ENCODE results near the gene RAB1A. TPM values are rescaled to one million over a fixed set of nuclear protein-coding genes. Genes with fewer than 3 reads are reported as not detected.
"Not testable (repeated sequence)": the region's sequence is repeated elsewhere in the genome, so short reads cannot be mapped to it uniquely, and the experiment has no call there.

The RAB1A gene
- polyA plus RNA-seq, 2 donors = 100 to 120 TPM

GRCh38 chr2:65125457-65125856, 4.4 kb downstream of the RAB1A start:
- 55 to 59% methylated on average over 7 of the region's 7 CpGs for WGBS, 2 donors
- not testable (repeated sequence) for H3K4me1 ChIP-seq (ENCODE audit: control insufficient read depth in 2 of 2, insufficient read depth in 2 of 2, low read length in 1 of 2); H3K27ac ChIP-seq (ENCODE audit: low read depth in 2 of 2, low read length in 1 of 2); H3K4me3 ChIP-seq (ENCODE audit: low read depth in 1 of 2, low read length in 2 of 2); H3K9me3 ChIP-seq (ENCODE audit: control insufficient read depth in 2 of 2, insufficient read depth in 1 of 2, low read depth in 1 of 2, low read length in 1 of 2); H3K36me3 ChIP-seq (ENCODE audit: control insufficient read depth in 2 of 2, insufficient read depth in 2 of 2, low read length in 1 of 2); H3K27me3 ChIP-seq (ENCODE audit: control insufficient read depth in 1 of 2, insufficient read depth in 2 of 2, low read length in 2 of 2)

GRCh38 chr2:65122313-65122712, 7.6 kb downstream of the RAB1A start:
- H3K4me1 ChIP-seq (ENCODE audit: control insufficient read depth in 2 of 2, insufficient read depth in 2 of 2, low read length in 1 of 2) = peaks cover 0 to 1% of the 10 kb centered on the region in 2 donors
- WGBS, 2 donors = 81 to 84% methylated on average over 7 of the region's 7 CpGs

GRCh38 chr2:65120990-65121693, 8.8 kb downstream of the RAB1A start:
- 75 to 82% methylated on average over 5 of the region's 5 CpGs for WGBS, 2 donors
- no peaks in the 10 kb centered on the region for H3K4me1 ChIP-seq (ENCODE audit: control insufficient read depth in 2 of 2, insufficient read depth in 2 of 2, low read length in 1 of 2)
- no peak overlapping the region for H3K27ac ChIP-seq (ENCODE audit: low read depth in 2 of 2, low read length in 1 of 2)
- H3K4me3 ChIP-seq (ENCODE audit: low read depth in 1 of 2, low read length in 2 of 2) = no peak overlapping the region
- no peaks in the 10 kb centered on the region for H3K36me3 ChIP-seq (ENCODE audit: control insufficient read depth in 2 of 2, insufficient read depth in 2 of 2, low read length in 1 of 2)
- no peaks in the 10 kb centered on the region for H3K9me3 ChIP-seq (ENCODE audit: control insufficient read depth in 2 of 2, insufficient read depth in 1 of 2, low read depth in 1 of 2, low read length in 1 of 2)
- H3K27me3 ChIP-seq (ENCODE audit: control insufficient read depth in 1 of 2, insufficient read depth in 2 of 2, low read length in 2 of 2) = no peaks in the 10 kb centered on the region

More at GRCh38 chr2:65122313-65122712, 7.6 kb downstream of the RAB1A start:
- Histone ChIP-seq H3K4me3 (ENCODE audit: low read depth in 1 of 2, low read length in 2 of 2) (no peak overlapping the region), H3K9me3 (ENCODE audit: control insufficient read depth in 2 of 2, insufficient read depth in 1 of 2, low read depth in 1 of 2, low read length in 1 of 2) (no peaks in the 10 kb centered on the region), H3K27ac (ENCODE audit: low read depth in 2 of 2, low read length in 1 of 2) (no peak overlapping the region), H3K36me3 (ENCODE audit: control insufficient read depth in 2 of 2, insufficient read depth in 2 of 2, low read length in 1 of 2) (no peaks in the 10 kb centered on the region), H3K27me3 (ENCODE audit: control insufficient read depth in 1 of 2, insufficient read depth in 2 of 2, low read length in 2 of 2) (no peaks in the 10 kb centered on the region)

GRCh38 chr2:65116645-65117044, 13.3 kb downstream of the RAB1A start:
- H3K27ac ChIP-seq (ENCODE audit: low read depth in 2 of 2, low read length in 1 of 2) = no peak overlapping the region
- H3K4me1 ChIP-seq (ENCODE audit: control insufficient read depth in 2 of 2, insufficient read depth in 2 of 2, low read length in 1 of 2) = no peaks in the 10 kb centered on the region
- H3K36me3 ChIP-seq (ENCODE audit: control insufficient read depth in 2 of 2, insufficient read depth in 2 of 2, low read length in 1 of 2) = no peaks in the 10 kb centered on the region
- no peak overlapping the region for H3K4me3 ChIP-seq (ENCODE audit: low read depth in 1 of 2, low read length in 2 of 2)
- no peaks in the 10 kb centered on the region for H3K27me3 ChIP-seq (ENCODE audit: control insufficient read depth in 1 of 2, insufficient read depth in 2 of 2, low read length in 2 of 2)
- no peaks in the 10 kb centered on the region for H3K9me3 ChIP-seq (ENCODE audit: control insufficient read depth in 2 of 2, insufficient read depth in 1 of 2, low read depth in 1 of 2, low read length in 1 of 2)

GRCh38 chr2:65114921-65115320, 15.0 kb downstream of the RAB1A start:
- Histone ChIP-seq H3K9me3 (ENCODE audit: control insufficient read depth in 2 of 2, insufficient read depth in 1 of 2, low read depth in 1 of 2, low read length in 1 of 2) (no peaks in the 10 kb centered on the region), H3K4me1 (ENCODE audit: control insufficient read depth in 2 of 2, insufficient read depth in 2 of 2, low read length in 1 of 2) (no peaks in the 10 kb centered on the region), H3K27ac (ENCODE audit: low read depth in 2 of 2, low read length in 1 of 2) (no peak overlapping the region), H3K4me3 (ENCODE audit: low read depth in 1 of 2, low read length in 2 of 2) (no peak overlapping the region), H3K27me3 (ENCODE audit: control insufficient read depth in 1 of 2, insufficient read depth in 2 of 2, low read length in 2 of 2) (no peaks in the 10 kb centered on the region), H3K36me3 (ENCODE audit: control insufficient read depth in 2 of 2, insufficient read depth in 2 of 2, low read length in 1 of 2) (no peaks in the 10 kb centered on the region)

GRCh38 chr2:65113816-65114215, 16.1 kb downstream of the RAB1A start:
- Histone ChIP-seq H3K4me1 (ENCODE audit: control insufficient read depth in 2 of 2, insufficient read depth in 2 of 2, low read length in 1 of 2) (no peaks in the 10 kb centered on the region), H3K27me3 (ENCODE audit: control insufficient read depth in 1 of 2, insufficient read depth in 2 of 2, low read length in 2 of 2) (no peaks in the 10 kb centered on the region), H3K36me3 (ENCODE audit: control insufficient read depth in 2 of 2, insufficient read depth in 2 of 2, low read length in 1 of 2) (no peaks in the 10 kb centered on the region), H3K9me3 (ENCODE audit: control insufficient read depth in 2 of 2, insufficient read depth in 1 of 2, low read depth in 1 of 2, low read length in 1 of 2) (no peaks in the 10 kb centered on the region), H3K4me3 (ENCODE audit: low read depth in 1 of 2, low read length in 2 of 2) (no peak overlapping the region), H3K27ac (ENCODE audit: low read depth in 2 of 2, low read length in 1 of 2) (no peak overlapping the region)
- WGBS, 2 donors = 63 to 65% methylated on average over 2 of the region's 2 CpGs

- Histone ChIP-seq H3K27me3 (ENCODE audit: control insufficient read depth in 1 of 2, insufficient read depth in 2 of 2, low read length in 2 of 2) (no peaks in the 10 kb centered on the region), H3K36me3 (ENCODE audit: control insufficient read depth in 2 of 2, insufficient read depth in 2 of 2, low read length in 1 of 2) (no peaks in the 10 kb centered on the region), H3K4me3 (ENCODE audit: low read depth in 1 of 2, low read length in 2 of 2) (no peak overlapping the region), H3K27ac (ENCODE audit: low read depth in 2 of 2, low read length in 1 of 2) (no peak overlapping the region), H3K4me1 (ENCODE audit: control insufficient read depth in 2 of 2, insufficient read depth in 2 of 2, low read length in 1 of 2) (no peaks in the 10 kb centered on the region), H3K9me3 (ENCODE audit: control insufficient read depth in 2 of 2, insufficient read depth in 1 of 2, low read depth in 1 of 2, low read length in 1 of 2) (no peaks in the 10 kb centered on the region)
- 94 to 98% methylated on average over 4 of the region's 4 CpGs for WGBS, 2 donors
Observed at GRCh38 chr2:65113229-65113628, 16.7 kb downstream of the RAB1A start.

GRCh38 chr2:65112633-65113032, 17.3 kb downstream of the RAB1A start:
- H3K4me1 ChIP-seq (ENCODE audit: control insufficient read depth in 2 of 2, insufficient read depth in 2 of 2, low read length in 1 of 2) = no peaks in the 10 kb centered on the region
- no peak overlapping the region for H3K4me3 ChIP-seq (ENCODE audit: low read depth in 1 of 2, low read length in 2 of 2)
- no peaks in the 10 kb centered on the region for H3K9me3 ChIP-seq (ENCODE audit: control insufficient read depth in 2 of 2, insufficient read depth in 1 of 2, low read depth in 1 of 2, low read length in 1 of 2)
- no peaks in the 10 kb centered on the region for H3K27me3 ChIP-seq (ENCODE audit: control insufficient read depth in 1 of 2, insufficient read depth in 2 of 2, low read length in 2 of 2)
- no peaks in the 10 kb centered on the region for H3K36me3 ChIP-seq (ENCODE audit: control insufficient read depth in 2 of 2, insufficient read depth in 2 of 2, low read length in 1 of 2)
- 48 to 53% methylated on average over 3 of the region's 3 CpGs for WGBS, 2 donors
- H3K27ac ChIP-seq (ENCODE audit: low read depth in 2 of 2, low read length in 1 of 2) = no peak overlapping the region

- Histone ChIP-seq H3K9me3 (ENCODE audit: control insufficient read depth in 2 of 2, insufficient read depth in 1 of 2, low read depth in 1 of 2, low read length in 1 of 2) (no peaks in the 10 kb centered on the region), H3K4me3 (ENCODE audit: low read depth in 1 of 2, low read length in 2 of 2) (no peak overlapping the region), H3K36me3 (ENCODE audit: control insufficient read depth in 2 of 2, insufficient read depth in 2 of 2, low read length in 1 of 2) (no peaks in the 10 kb centered on the region), H3K27me3 (ENCODE audit: control insufficient read depth in 1 of 2, insufficient read depth in 2 of 2, low read length in 2 of 2) (no peaks in the 10 kb centered on the region), H3K4me1 (ENCODE audit: control insufficient read depth in 2 of 2, insufficient read depth in 2 of 2, low read length in 1 of 2) (no peaks in the 10 kb centered on the region), H3K27ac (ENCODE audit: low read depth in 2 of 2, low read length in 1 of 2) (no peak overlapping the region)
- 77 to 85% methylated on average over 6 of the region's 6 CpGs for WGBS, 2 donors
Observed at GRCh38 chr2:65108780-65109179, 21.1 kb downstream of the RAB1A start.

- WGBS, 2 donors = 97% methylated on average over 5 of the region's 5 CpGs
- H3K4me1 ChIP-seq (ENCODE audit: control insufficient read depth in 2 of 2, insufficient read depth in 2 of 2, low read length in 1 of 2) = no peaks in the 10 kb centered on the region
Observed at GRCh38 chr2:65107530-65107929, 22.4 kb downstream of the RAB1A start.

More at GRCh38 chr2:65107530-65107929, 22.4 kb downstream of the RAB1A start:
- Histone ChIP-seq H3K9me3 (ENCODE audit: control insufficient read depth in 2 of 2, insufficient read depth in 1 of 2, low read depth in 1 of 2, low read length in 1 of 2) (no peaks in the 10 kb centered on the region), H3K27ac (ENCODE audit: low read depth in 2 of 2, low read length in 1 of 2) (no peak overlapping the region), H3K36me3 (ENCODE audit: control insufficient read depth in 2 of 2, insufficient read depth in 2 of 2, low read length in 1 of 2) (no peaks in the 10 kb centered on the region), H3K4me3 (ENCODE audit: low read depth in 1 of 2, low read length in 2 of 2) (no peak overlapping the region), H3K27me3 (ENCODE audit: control insufficient read depth in 1 of 2, insufficient read depth in 2 of 2, low read length in 2 of 2) (no peaks in the 10 kb centered on the region)
